Stimulated activated CD8-positive, alpha-beta memory T cell treated with anti-CD3 and anti-CD28 coated beads, Interleukin-12 subunit alpha, Interleukin-12 subunit beta, amount 100 ng/mL, for 1 hour (primary cell): ENCODE results near the gene EPHA5.

ENCODE experiments used
- DNase-seq: peaks from one replicate; pipeline ENCODE4 v3.0.0-alpha.2; 2020; ENCODE audit warnings: low read depth

Gene EPHA5

DNA sequence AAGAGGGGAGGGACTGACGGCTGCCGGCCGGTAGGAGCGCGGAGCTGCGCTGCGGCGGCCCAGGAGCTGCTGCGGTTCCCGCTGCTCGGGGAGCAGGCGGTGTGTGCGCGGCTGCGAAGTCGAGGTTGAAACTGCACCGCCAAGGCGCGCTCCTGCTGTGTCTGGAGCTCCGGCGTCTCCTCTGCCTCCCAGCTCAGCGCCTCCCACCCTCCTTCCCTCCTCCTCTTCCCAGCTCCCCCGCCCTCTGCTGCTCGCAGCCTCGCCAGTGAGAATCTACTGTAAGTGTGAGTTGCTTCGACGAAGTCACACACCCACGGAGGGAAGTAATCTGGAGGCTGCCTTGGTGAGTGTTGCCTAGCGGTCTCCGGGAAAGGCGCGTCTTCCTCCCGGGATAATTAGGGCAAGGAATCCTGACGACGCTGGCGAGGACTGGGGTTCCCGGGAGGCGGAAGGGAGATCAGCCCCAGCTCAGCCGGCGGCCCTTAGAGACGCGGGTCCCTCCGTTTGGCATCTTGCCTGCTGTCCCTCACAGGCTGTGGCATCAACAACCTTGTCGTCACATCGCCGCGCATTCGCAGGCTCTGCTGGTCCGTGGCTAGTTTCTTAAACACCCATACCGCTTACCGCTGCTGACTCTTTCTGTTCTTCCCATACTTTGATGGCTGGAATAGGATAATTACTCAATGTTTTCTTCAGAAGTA is at the start of gene EPHA5:
TSS of gene EPHA5 (minus strand) at position 159 of the 701 bp plus-strand sequence. CDS start 747 bp downstream, outside the sequence.
- DNase-seq, result no peak

DNA sequence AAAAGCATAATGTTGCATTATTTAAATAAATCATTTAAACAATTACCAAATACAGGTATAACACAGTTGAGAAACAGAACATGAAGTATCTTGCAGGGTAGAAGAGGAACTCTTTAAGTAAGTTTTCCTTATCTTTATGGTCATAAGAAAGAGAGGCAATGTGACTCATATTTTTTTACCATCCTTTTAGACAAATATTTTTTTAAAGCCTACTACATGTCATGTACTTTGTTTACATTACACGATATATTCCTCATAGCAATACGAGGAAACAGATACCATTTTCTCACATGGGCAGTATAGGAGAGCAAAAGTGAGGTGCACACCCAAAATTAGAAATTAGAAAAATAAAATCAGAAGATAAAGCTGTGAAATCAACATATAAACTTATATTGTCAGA is 49.3 kb upstream of the EPHA5 start:
- no peak for DNase-seq

GRCh38 chr4:65698631-65699030 is 28.3 kb upstream of the EPHA5 start:
- DNase-seq, result no peak

DNA sequence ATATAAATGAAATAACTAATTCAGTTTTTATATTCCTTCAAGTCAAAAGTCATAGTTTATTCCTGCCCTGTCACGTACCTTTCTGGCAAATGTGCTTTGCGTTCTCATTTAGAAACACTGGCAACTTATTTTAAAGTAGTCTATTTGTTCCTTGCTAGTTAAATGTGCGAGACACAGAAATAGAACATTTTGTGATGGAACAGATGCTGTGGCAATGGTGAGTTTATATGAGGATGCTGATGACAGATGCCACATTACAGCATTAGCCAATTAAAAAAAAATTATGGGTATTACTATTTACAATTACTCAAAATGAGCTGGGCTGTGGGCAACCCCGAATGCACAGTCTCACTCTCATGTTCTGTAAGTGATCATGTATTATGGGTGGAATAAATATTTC is 26.1 kb upstream of the EPHA5 start:
- DNase-seq, result no peak

- no peak for DNase-seq
Measured at GRCh38 chr4:65671372-65671771, 1.1 kb upstream of the EPHA5 start.

- no peak for DNase-seq
Measured at GRCh38 chr4:65670020-65670330, 314 bp downstream of the EPHA5 start.

DNA sequence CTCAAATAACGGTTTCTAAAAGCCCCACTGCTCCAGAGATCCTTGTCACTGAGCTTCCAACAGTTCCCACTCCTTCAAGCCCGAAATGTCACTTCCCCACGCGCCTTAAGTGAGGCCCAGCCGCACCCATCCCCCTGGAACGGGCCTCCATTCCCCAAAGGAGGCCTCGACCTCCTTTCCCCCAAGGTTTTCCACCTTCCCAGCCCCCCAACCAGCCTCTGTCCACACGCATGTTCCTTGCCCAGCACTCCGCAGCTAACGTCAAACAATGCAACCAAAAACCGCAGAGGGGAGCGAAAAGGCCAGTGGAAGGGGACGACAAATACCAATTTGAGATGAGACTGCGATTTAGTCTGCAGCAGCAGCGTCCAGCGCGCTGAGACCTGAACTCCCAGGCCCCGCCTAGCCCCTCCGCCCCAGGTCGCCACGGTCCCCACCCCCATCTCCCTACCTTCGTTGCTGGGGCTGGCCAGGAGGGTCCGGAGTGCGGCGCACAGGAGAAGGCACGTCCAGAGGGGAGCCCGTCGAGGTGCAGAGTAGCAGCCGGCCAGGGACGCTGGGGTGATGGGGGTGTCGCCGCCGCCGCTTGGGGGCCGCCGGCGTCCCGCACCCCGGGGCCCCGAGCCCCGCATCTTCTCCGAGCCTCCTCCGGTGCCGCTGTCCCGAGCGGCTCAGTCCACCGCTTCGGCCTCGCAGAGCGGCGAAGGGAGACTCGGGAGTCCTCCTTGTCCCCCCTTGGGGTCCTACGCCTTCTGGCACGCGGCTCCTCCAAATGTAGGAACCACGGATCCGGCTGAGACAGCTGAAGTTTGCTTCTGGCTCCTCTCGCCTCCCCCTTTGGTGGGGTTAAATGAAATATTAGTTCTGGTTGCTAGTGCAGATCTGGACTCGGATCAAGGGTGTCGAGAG is 924 bp downstream of the EPHA5 start:
- DNase-seq, result no peak

DNA sequence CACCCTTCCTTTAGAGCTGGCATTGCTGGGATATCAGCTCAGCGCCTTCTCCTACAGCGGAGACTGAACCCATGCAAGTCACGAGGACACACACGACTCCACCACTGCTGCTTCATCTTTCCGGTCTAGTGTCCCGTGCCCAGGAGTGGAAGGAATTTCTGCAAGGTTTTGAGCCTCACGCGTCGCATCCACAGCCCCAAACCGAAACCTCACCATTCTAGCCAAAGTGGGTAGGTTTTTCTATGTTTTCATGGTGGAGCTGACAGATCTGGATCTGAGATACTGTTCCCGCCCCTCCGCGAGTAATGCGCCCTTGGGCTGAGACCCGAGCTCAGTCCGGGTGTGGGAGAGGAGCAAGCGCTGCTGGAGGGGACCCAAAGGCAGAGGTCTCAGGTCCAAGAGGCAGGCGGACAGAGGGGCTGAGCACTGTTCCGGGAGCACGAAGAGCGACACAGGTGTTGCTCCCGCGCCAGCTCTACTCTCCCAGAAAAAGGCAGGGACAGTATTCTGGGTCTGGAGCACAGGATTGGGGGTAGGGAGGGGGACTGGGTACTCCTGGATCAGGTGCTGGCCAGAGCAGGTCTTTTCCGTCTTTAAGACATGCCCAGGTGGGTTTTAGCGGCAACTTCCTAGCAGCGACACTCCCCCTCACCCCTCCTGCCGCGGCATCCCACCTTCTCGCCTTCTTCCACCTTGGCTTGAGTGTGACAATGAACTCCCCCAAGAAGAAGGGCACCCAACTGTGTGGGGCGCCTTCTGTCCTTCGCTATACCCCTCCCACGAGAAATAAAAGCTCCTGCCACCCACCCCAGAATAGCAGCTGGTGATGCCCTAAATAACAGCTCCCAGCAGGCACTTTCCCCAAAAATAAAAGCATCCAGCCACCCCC is 1.8 kb downstream of the EPHA5 start:
- DNase-seq, result no peak

- no peak for DNase-seq
Measured at GRCh38 chr4:65667506-65668041, 2.7 kb downstream of the EPHA5 start.

- DNase-seq, result no peak
Measured at GRCh38 chr4:65665771-65666523, 4.3 kb downstream of the EPHA5 start.

DNA sequence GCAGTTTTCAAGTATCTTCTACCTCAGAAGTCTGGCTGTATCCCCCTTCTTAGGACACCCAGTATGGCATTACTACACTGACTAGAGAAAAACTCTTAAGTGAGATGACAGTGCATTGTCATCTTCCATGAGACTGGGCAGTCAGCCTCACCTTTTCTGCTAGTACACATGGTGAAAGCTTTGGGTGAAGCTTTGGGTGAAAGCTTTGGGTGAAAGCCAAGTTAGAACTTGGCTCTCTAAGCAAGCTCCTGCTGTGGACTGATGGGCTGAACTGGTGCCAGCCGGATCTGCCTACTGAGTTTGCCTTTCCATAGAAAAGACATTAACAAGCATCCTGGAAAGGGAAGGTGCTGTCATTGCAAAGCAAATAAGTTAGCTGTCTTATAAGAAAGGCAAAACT is 8.8 kb downstream of the EPHA5 start:
- no peak for DNase-seq

GRCh38 chr4:65658117-65658516 is 12.2 kb downstream of the EPHA5 start:
- no peak for DNase-seq

DNA sequence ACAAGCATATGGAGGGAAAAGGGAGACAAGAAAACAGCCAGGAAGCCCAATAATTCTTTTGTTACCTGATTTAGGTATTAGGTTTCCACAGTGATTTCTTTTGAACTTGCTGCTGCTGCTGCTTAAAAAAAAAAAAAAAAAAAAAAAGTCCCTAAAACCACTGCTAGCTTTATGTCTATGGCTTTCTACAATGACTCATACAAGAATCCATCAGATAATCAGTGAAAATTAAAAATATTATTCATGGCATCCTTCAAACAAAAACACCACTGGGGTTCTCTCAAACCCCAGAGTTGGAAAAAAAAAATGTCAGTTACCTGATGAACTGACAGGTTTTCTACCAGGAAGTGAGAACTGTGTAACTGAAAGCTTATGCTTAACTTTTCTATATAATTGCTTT is 14.3 kb downstream of the EPHA5 start:
- no peak for DNase-seq

- no peak for DNase-seq
Measured at GRCh38 chr4:65654976-65655375, 15.3 kb downstream of the EPHA5 start.

GRCh38 chr4:65653740-65654361 is 16.4 kb downstream of the EPHA5 start:
- no peak for DNase-seq

DNA sequence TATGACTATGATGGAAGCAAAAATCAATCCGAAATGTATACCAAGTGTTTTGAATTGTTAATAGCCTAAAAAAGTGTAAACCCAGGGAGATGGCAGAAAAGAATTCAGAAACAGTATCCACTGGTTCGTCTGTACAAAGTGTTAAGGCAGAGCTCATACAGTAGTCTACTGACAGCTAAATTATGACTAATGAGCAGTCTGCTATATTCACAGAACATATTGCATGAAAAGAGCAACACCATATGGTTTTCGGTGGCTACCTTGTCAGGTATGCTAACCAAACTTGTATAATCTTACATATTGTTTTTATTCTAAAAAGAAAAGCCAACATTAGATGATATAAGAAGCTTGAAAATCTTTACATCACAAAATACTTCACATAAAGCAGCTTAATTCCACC is 18.5 kb downstream of the EPHA5 start:
- DNase-seq, result no peak

GRCh38 chr4:65651031-65651430 is 19.3 kb downstream of the EPHA5 start:
- no peak for DNase-seq

DNA sequence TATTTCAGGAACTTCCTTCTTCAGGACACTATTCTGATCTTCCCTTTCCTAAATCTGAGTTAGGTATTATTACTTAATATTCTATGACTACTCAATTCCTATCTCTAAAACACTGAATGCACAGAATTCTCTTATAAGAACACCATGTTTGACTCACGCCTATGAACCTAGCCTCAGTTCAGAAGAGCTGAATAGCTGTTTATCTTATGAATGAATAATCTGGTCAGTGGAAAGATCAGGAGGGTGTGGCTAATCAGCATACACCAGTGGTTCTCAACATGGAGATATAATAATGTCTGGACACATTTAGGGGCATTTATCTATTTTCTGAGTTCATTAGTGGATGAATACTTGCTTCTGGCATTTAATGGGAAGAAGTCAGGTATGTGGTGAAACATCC is 24.2 kb downstream of the EPHA5 start:
- DNase-seq, result no peak

- no peak for DNase-seq
Measured at GRCh38 chr4:65645185-65645584, 25.1 kb downstream of the EPHA5 start.

- DNase-seq, result no peak
Measured at GRCh38 chr4:65635051-65635821, 35.1 kb downstream of the EPHA5 start.
